Right lobe of liver (tissue), 4 donors: ENCODE data around the gene EEFSEC.

ENCODE experiments used
- POLR2A ChIP-seq: fragments of 450-650 bp; IDR thresholded peaks from one replicate; pipeline ENCODE4 v1.6.1; 2017; ENCODE audit warnings: antibody characterized with exemption, mild to moderate bottlenecking
- TF ChIP-seq, protein P1 (sequence below), 4 donors: fragments of 200-600 bp in 3 of 4; fragments of 450-650 bp in 1 of 4; IDR thresholded peaks; one replicate each; pipeline versions ENCODE4 v1.5.1 to v1.8.0; 2016 to 2022; ENCODE audit warnings: antibody characterized with exemption in 4 of 4, mild to moderate bottlenecking in 2 of 4
- donor health status: DM: no; HTN: no; CAD: no.
- donor health status: DM: no; HTN: no; CAD: no.
- donor health status: DM: no; HTN: yes; CAD: no.

GRCh38 chr3:128413003-128413370 lies 259.7 kb downstream of the EEFSEC start:
- TF ChIP-seq, protein P1, sequence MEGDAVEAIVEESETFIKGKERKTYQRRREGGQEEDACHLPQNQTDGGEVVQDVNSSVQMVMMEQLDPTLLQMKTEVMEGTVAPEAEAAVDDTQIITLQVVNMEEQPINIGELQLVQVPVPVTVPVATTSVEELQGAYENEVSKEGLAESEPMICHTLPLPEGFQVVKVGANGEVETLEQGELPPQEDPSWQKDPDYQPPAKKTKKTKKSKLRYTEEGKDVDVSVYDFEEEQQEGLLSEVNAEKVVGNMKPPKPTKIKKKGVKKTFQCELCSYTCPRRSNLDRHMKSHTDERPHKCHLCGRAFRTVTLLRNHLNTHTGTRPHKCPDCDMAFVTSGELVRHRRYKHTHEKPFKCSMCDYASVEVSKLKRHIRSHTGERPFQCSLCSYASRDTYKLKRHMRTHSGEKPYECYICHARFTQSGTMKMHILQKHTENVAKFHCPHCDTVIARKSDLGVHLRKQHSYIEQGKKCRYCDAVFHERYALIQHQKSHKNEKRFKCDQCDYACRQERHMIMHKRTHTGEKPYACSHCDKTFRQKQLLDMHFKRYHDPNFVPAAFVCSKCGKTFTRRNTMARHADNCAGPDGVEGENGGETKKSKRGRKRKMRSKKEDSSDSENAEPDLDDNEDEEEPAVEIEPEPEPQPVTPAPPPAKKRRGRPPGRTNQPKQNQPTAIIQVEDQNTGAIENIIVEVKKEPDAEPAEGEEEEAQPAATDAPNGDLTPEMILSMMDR (IDR thresholded peaks at IDR 0.05): no peak
- TF ChIP-seq POLR2A: no peak
